GM19328 (cell line): ENCODE data around the gene CNOT4.

Source experiments
- ATAC-seq: cut with Tn5 transposase; IDR thresholded peaks from one replicate; pipeline ENCODE4 v1.9.1; 2021; ENCODE audit warnings: mild to moderate bottlenecking, moderate library complexity; ENCODE audit not compliant: unreplicated experiment

The CNOT4 gene

DNA sequence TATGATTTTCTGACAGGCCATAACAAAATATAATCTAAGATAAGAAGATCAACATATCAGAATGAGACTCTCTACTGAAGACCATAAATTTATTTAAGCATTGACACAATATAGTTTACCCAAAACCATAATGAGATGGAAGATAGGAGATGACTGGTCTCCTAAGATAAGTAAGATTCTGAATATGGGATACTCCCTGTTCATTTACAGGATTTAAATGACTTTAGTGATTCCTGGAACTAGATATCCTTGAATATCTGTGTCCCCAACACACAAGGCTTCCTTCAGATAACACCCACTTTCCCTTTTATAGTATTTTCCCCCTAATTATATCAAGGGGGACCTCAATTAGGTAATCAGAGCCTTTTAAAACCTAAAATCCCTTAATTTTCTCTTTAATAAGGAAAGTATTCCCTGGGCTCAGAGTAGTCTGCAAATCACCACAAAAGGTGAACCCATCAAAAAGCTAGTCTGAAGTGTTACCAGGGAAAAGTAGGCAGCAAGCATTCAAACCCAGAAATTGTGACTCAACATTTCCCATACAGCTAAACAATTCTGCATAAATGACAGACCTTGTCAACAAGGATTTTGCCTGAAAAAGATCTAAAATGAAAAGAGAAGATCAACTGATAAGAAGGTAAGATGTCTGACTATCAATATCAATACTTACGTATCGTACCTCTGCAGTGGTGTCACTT is 99.9 kb downstream of the CNOT4 start:
- ATAC-seq: no peak

DNA sequence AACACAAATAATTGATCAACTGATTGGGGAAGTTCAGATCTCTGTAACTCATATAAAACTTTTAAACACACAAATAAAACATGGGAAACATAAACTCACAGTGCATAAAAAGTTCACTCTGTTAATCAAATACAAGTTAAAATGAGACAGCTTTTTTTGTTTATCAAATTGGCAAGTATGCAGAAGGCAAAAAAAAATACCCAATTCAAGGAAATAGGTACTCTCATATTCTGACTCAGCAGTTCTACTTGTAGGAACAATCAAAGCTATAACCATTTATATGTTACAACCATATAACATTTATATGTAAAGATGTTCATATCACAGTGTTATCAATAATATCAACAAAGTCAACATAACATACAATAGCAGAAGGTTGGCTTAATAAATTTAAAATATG is 102.0 kb downstream of the CNOT4 start:
- no peak for ATAC-seq

DNA sequence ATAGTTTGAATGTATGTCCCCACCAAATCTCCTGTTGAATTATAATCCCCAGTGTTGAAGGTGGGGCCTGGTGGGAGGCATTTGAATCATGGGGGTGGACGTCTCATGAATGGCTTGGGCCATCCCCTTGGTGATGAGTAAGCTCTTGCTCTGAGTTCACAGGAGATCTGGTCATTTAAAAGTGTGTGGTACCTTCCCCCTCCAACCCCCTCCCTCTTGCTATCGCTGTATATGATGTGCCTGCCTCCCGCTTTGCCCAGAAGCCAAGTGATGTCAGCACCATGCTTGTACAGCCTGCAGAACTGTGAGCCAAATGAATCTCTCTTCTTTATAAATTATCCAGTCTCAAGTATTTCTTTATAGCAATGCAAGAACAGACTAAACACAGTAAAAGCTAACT is 103.0 kb downstream of the CNOT4 start:
- no peak for ATAC-seq

DNA sequence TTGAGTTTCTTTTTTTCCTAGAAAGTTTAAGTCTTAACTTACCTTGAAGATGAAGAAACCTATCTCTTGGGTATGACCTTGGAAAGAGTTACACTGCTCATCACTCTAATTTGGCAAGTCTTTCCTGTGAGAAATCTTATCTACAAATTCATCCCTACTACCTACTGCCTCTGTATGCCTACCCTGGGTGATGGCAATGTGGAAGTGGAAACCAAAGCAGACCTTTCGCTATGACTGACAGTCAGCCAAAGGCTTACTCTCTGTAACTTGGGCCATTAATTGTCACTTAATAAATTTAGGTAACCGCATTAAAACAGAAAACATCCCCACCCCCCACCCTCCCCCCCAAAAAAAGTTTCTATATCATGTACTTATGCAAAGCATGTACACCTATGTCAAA is 103.9 kb downstream of the CNOT4 start:
- ATAC-seq: no peak

DNA sequence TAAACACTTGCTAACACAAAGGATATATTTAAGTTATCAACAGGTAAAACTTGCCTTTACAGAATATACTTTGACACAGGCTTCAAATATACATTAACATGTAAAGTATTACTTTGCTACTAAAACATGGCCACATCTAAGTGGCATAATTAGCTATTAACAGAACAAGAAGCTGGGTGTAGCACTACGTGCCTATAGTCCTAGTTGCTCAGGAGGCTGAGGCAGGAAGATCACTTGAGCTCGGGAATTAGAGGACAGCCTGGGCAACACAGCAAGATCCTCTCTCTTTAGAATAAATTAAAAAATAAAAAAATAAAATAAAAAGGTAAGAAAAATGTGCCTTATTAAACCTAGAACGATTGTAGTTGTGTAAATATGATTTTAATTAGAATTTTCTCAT is 106.6 kb downstream of the CNOT4 start:
- no peak for ATAC-seq

DNA sequence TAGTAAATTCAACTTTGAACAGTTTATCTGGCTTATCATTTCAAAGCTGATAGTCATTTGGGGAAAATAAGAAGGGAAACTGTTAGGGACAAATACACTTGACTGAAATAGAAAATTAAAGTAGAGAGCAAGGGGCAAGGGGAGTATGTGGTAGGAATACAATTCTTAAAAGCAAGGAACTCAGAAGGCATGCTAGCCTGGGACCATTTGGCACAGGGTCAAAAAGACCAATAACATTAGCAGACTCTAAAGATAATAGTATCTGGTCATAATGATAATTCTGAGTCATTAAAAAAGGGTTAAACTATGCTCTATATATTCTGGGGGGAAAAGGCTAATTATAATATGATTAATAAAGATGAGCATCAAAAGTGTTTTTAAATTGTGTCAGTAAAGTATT is 112.2 kb downstream of the CNOT4 start:
- ATAC-seq: no peak

DNA sequence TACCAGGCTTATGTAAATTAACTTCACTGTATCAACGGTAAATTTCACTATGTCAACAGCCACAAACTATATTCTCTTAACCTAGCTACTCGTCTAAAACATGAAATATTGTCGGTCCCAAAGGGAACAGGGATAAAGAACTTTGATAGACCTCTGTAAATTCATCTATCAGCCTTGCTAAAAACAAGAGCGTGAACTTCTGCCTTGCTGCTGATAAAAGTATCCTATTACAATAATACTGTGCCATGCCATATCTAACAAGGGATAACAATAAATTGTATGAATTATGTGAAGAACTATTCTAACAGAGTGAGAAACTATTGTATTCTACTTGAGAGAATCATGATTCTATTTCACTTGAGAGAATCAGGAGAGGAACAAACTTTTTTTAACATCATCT is 117.2 kb downstream of the CNOT4 start:
- no peak for ATAC-seq

DNA sequence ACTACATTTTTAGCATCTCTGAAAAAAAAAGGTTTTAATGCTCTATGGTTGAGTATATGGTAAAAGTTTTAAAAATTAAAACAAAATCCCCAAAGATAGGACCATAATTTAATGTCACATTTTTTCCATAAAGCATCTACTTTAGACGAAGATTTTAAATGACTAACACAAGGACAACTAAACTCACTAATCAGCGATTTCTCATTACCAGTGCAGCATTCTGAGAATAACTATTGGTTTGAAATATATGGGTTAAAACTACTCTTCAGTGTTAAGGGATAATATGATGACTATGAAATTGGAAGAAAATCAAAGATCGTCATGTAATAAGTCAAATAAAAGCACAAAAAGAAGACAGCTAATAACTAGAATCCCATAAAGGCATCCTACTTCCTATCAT is 118.4 kb downstream of the CNOT4 start:
- ATAC-seq: no peak

DNA sequence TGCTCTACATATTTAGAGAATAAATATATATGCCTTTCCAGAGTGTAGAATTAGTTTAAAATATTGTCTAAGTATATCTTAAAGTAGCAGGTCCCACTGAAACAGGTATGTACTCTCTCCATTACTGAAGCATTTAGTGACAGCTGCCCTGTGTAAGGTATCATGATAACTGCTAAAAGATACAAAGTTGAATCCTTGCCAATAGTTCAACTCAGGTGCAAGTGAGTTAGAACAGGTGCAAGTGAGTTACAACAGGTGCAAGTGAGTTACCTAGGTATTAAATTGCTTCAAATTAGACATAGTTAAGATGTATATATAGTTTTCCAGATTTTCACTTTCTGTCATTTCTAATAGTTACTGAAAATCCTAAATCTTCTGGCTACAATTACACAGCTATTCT is 119.1 kb downstream of the CNOT4 start:
- no peak for ATAC-seq

DNA sequence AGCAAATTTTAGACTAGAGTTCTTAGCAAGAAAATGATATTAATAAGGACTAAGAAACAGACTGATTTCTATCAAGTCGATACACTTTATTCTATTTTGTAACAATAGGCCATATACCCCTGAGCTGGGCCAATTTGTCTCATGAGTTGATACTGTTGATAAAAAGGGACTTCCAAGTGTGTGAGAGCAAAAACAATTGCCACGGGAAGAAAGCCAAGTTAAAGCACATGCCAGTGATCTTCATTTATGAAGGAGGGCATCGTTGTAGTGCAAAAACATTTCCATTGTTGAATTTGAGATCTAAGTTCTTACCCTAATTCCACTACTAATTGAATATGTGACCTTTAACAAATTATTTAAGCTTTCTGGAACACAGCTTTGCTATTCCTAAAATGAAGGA is 119.9 kb downstream of the CNOT4 start:
- ATAC-seq: no peak

DNA sequence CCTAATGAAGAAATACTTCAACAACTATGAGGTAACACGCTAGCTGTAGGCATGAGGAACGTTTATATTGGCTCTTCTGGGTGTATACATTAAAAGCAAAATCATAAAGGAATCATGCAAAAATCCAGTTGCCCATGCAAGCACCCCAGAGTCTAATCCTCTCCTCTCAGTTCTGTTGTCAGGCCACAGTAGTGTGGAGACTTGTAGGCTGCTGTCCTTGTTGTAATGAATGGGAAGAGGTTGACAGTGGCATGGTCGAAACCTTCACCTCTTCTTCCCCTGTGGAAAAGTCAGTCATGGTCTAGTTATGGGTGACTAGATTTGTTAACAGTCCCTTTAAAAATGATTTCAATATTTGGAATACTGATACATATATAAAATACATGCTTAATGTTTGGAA is 121.3 kb downstream of the CNOT4 start:
- no peak for ATAC-seq

DNA sequence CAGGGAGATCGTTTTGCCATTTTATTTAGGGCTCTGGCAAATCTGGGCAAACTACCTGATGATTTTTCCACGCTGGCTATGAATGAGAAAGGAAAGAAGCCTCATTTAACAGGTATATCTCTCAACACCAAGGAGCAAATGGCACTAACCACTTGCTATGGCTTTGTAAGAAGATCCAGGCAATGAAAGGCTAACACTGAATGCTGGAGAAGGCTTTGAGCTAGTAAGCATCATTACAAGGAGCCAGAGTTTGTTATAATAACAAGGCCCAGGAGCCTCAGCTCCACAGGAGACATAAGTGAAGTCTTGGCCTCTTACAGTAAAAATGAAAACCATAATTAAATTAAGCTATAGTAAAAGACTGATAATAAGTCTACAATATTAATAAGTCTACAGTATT is 123.1 kb downstream of the CNOT4 start:
- no peak for ATAC-seq

DNA sequence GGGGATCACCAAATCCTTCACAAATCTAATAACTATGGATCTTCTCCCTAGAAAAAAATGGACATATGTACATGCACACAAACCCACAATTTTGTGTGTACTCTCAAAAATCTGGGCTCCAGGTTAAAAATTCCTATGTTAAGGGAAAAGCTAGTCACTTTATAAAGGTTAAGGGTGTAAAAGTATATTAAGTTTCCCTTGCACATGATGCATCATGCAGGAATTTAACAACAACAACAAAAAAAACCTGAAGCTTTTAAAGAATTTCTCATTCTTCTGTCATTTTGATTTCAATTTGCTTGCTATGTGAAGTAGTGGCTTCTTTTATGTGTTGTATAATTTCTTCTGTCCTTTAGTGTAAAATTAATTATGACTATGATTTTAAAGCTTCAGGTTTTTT is 123.7 kb downstream of the CNOT4 start:
- ATAC-seq: no peak

DNA sequence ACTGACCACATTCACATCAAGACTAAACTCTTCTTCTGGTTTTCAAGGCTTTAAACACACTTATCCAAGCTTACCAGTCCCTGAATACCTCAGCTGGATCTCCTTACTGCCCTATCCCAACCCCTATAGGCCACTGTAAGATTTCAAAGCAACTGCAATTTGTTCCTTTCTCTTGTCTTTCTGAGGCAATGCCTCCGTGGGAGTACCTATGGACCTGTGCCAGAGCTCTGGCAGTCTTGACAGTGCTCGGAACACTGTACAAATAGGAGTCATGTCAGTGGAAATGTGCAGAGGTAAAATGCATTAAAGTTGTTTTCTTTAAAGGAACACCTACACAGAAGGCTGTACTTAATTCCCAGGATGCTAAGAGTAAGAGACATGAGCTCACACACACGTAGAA is 124.7 kb downstream of the CNOT4 start:
- no peak for ATAC-seq

DNA sequence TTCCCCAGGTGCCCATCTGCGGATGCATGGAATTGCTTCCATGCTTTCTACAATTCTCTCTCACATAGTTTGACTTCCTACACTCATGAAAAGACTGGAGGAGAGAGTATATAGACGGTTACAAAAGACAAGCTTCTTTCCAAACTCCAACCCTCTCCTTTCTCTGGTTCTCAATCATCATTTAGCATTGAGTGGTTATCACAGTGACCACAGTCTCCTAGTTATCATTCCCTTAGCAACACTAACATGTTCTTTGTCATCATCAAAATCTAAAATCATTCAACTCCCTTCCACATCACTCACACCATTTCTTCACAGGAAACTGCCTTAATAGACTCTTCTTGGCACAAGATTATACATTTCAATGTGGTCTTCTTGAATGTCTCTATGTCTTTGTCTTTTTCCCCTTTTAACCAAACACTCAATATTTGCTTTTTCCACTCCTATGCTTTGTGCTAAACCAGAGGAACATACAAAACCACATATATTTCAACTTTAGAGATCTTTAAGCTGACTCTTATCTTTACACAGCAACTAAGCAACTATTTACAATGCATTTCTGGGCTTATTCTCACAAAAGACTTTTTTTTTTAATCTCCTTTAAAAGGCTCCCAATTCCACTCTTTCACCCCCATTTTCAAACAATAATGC is 126.3 kb downstream of the CNOT4 start:
- no peak for ATAC-seq

DNA sequence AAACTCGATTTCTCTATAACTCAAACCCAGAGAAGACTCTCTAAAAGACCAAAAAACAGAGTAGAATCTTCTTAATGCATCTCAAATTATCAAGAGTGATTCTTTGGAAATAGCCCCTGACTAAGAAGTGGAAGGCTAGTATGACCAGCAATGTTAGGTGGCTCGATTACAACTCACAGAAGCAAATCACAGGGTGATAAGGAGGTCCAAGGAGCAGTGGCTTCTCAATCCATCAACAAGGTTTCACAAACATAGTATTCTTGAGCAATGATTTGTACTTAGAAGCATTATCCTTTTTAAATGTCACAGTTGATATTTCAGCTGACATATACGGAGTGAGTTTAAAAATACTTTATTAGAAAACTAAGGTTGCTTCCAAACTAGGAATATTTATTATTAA is 127.7 kb downstream of the CNOT4 start:
- no peak for ATAC-seq

DNA sequence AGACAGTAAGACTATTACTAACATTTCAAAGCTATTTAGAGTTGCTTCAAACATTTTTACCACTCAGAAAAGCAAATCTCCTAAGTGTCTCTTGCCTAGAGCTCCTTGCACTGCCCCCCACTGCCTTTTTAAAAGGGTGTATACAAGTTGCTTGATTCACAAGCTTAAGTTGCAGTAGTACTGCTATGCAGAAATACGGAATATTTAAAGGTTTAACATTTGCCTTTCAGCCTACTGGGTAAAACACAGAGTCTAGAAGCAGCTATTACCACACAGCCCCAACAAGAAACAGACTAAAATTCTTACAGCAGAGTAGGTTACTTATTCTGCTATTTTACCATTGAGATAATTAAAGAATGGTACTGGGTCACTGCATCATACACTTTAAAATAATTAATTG is 128.5 kb downstream of the CNOT4 start:
- ATAC-seq: no peak

DNA sequence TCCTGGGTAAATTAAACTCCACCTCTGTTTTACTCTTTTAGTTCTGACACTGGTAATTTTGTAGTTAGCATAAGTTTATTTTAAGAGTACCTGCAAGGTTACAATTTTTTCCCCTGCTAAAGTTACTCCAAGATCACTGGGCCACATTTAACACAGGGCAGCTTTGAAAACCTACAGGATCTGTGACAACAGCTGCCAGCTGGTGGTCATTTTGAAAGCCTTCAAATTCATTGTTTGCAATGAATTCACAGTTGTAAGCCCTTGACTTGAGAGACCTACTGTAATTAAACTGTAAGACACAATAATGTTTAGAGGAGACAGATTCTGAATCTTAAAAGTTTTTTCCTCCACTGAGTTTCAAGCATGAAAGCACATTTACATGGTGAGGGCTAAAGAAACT is 129.6 kb downstream of the CNOT4 start:
- ATAC-seq: no peak

DNA sequence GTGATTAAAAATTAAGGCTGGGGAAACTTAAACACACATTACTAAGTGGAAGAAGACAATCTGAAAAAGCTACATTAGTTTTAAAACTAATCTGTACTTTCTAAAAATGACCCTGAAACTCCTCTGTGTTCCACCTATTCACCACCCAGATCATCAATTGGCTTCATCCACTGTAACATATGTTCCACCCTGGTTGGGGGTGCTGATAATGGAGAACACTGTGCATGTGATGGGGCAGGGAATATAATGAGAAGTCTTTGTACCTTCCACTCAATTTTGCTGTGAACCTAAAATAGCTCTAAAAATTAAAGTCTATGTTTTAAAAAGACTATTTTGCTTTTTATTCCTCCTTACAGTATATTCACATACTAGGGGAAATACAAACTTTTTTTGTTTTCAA is 132.7 kb downstream of the CNOT4 start:
- no peak for ATAC-seq

DNA sequence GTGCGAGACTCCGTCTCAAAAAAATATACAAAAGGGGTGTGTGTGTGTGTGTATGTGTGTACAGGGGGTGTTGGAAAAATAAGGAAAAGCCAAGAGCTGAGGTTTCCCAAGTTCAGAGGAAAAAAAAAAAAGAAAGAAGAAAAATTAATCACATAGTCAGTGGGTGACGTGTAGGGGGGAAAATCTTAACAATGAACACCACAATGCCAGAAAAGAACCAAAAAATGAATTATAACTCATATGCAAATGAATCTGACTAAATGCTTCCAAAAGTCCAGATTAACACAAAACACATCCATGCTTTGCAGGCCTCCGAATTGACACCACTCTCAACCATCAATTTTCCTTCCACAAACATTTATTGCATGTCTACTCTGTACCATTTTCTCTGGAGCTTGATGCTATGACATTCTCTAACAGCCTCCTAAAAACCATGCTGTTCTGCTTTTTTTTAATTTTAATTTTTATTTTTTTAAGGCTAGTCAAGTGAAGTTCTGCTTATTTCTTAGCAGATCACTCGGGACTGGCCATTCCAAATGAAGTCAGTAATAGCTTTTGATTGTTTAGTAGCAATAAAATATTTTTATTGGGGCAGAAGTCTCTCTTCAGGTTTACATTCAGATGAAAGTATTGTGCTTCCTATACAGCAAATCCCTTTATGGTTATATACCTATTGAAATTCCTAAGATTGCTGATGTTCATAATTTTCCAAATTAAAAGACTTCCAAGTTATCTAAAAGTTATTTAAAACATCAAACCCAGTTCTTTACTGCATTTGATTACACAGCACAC is 133.8 kb downstream of the CNOT4 start:
- ATAC-seq: no peak

DNA sequence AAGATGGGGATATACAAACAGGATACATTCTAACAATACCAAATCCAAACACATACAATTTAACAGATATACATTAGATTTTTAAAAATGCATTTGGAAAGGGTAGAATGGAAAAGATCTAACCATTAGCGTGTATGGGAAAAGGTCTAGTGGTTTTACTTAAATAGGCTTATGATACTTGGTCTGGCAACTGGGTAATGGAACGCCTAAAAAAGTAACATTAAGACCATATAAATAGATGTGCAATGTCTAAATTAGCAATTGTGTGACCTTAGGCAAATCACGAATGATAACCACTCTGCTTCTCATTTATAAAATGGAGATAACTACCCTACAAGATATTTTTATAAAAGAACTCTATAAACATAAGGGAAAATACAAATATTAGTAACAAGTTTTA is 135.2 kb downstream of the CNOT4 start:
- no peak for ATAC-seq

DNA sequence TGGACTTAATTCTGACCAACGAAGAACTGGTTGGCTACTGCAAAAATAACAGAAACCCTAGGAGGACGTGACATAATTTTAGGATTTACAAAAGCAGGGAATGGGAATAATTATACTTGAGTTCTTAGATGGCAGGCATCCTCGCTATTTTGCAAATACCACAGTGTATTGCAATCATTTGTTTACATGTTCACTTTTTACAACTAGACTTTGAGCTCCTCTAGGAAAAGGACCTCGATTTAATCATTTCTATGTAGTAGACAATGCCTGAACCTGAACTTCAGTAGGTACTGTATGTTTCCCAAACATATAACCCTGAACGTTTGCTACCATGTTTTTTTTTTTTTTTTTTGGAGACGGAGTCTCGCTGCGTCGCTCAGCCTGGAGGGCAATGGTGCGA is 137.7 kb downstream of the CNOT4 start:
- no peak for ATAC-seq
